PC-3 (cell line): Measurements from ENCODE around the gene HECTD1.

ENCODE experiments used
- EZH2 ChIP-seq: fragments of 300-600 bp; sonication (generic); IDR thresholded peaks from one replicate; pipeline ENCODE4 v1.6.1; 2017; ENCODE audit warnings: antibody characterized with exemption, mild to moderate bottlenecking, low read length; ENCODE audit not compliant: unreplicated experiment
- TF ChIP-seq, protein P1 (sequence below): fragments of 300-600 bp; sonication (generic); conservative IDR thresholded peaks from 2 replicates; pipeline ENCODE4 v1.5.1; 2017; ENCODE audit warnings: antibody characterized with exemption, low read depth, mild to moderate bottlenecking, low read length

DNA sequence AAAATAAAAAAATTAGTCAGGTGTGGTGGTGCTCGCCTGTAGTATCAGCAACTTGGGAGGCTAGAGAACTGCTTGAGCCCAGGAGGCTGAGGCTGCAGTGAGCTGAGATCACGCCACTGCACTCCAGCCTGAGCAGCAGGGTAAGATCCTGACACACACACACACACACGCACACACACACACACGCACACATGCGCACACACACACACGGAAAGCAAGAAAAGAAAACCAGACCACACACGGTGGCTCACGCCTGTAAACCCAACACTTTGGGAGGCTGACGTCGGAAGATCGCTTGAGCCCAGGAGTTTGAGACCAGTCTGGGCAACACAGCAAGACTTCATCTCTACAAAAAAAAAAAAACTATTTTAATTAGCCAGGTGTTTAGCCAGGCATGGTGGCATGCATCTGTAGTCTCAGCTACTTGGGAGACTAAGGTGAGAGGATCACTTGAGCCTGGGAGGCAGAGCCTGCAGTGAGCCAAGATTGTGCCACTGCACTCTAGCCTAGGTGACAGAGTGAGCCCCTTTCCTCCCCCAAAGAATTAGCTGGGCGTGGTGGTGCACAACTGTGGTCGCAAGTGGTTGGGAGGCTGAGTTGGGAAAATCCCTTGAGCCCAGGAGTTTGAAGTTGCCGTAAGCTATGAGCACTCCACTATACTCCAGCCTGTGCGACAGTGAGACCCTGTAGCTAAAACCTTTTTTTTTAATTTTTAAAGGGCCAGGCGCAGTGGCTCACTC, 44.5 kb downstream of the HECTD1 start:
- TF ChIP-seq EZH2: no peak
- TF ChIP-seq, protein P1, sequence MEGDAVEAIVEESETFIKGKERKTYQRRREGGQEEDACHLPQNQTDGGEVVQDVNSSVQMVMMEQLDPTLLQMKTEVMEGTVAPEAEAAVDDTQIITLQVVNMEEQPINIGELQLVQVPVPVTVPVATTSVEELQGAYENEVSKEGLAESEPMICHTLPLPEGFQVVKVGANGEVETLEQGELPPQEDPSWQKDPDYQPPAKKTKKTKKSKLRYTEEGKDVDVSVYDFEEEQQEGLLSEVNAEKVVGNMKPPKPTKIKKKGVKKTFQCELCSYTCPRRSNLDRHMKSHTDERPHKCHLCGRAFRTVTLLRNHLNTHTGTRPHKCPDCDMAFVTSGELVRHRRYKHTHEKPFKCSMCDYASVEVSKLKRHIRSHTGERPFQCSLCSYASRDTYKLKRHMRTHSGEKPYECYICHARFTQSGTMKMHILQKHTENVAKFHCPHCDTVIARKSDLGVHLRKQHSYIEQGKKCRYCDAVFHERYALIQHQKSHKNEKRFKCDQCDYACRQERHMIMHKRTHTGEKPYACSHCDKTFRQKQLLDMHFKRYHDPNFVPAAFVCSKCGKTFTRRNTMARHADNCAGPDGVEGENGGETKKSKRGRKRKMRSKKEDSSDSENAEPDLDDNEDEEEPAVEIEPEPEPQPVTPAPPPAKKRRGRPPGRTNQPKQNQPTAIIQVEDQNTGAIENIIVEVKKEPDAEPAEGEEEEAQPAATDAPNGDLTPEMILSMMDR: no peak
